Ureter (tissue), 1 donor: ENCODE results near the gene CDH4. TPM values are rescaled to one million over a fixed set of nuclear protein-coding genes. Genes with fewer than 3 reads are reported as not detected.

Experiments
- DNase-seq: peaks from one replicate; pipeline ENCODE4 v3.0.0-alpha.2; 2020; ENCODE audit warnings: low spot score
- total RNA-seq: library from RNA; stranded (reverse); gene quantifications from one replicate; pipeline ENCODE4 v1.2.4, GENCODE V29; 2023
- donor health status: DM: yes; HTN: yes; CAD: no.

The CDH4 gene
- total RNA-seq, 1 donor from 2014 or later, result 0.26 TPM

GRCh38 chr20:61986762-61987321 lies 734.8 kb downstream of the CDH4 start:
- no peak for DNase-seq

DNA sequence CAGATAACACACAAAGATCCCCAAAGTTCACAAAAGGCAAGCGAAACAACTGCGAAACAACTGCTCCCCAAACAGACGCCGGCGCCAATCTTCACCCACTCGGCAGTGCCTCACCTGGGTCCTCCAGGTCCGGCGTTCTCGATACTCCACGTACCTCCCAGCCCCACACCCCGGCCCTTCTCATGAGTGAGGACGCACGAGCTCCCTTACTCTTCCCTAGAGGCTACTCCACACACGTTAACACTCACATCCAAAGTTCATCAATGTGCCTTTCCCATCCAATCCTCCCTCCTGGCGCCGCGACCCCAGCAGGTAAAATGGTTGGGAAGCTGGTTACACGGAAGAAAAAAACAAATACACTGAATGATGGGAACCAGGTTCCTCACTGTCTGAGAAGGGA lies 736.6 kb downstream of the CDH4 start:
- no peak for DNase-seq

DNA sequence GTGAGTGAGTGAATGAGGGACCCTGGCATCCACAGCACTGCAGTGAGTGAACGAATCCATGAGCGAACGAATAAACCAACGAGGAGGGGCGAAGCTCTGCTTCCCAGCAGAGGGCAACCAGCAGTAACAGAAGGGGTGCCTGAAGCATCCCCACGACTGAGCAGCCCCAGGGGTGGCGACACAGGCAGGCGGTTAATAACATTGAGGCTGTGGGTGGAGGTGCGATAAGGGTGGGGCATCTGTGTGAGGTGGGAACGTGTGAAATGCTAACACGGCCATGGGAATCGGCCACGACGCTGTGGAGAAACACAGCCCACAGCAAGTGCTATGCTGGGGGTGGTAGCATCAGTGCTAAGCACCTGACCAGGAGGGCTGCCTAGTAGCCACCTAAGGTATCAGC lies 737.7 kb downstream of the CDH4 start:
- no peak for DNase-seq
